Breast epithelium (tissue), 4 donors: ENCODE data around the gene PARM1. TPM values are rescaled to one million over a fixed set of nuclear protein-coding genes. Genes with fewer than 3 reads are reported as not detected.

Source experiments
- DNase-seq, 2 donors: peaks; one replicate each; pipeline ENCODE4 v3.0.0-alpha.2; 2019; ENCODE audit warnings: low spot score in 2 of 2
- H3K27ac ChIP-seq, 2 donors: fragments of 200-600 bp; sonication (generic) in 1 of 2; one replicate each; pipeline ENCODE4 v1.5.1; 2016 to 2019; ENCODE audit warnings: mild to moderate bottlenecking in 1 of 2
- H3K27me3 ChIP-seq, 2 donors: fragments of 200-600 bp; sonication (generic) in 1 of 2; one replicate each; pipeline versions ENCODE4 v1.5.1 to v1.6.0; 2017 to 2019; ENCODE audit warnings: control low read depth in 1 of 2, mild to moderate bottlenecking in 1 of 2
- H3K36me3 ChIP-seq: fragments of 200-600 bp; one replicate; pipeline ENCODE4 v1.5.1; 2019
- H3K4me1 ChIP-seq, 2 donors: fragments of 200-600 bp; sonication (generic); one replicate each; pipeline ENCODE4 v1.5.1; 2016 to 2019; ENCODE audit warnings: control low read depth in 1 of 2
- H3K4me3 ChIP-seq, 3 donors: fragments of 200-600 bp; sonication (generic); 1 replicate in 2 of 3; 2 replicates in 1 of 3; pipeline ENCODE4 v1.5.1; 2016 to 2019; ENCODE audit warnings: mild to moderate bottlenecking in 3 of 3, moderate library complexity in 2 of 3
- H3K9me3 ChIP-seq, 2 donors: fragments of 200-600 bp; sonication (generic) in 1 of 2; one replicate each; pipeline ENCODE4 v1.5.1; 2016 to 2019; ENCODE audit warnings: control low read depth in 1 of 2
- CTCF ChIP-seq, 3 donors: fragments of 450-650 bp; IDR thresholded peaks; one replicate each; pipeline ENCODE4 v1.5.1; 2016 to 2017; ENCODE audit warnings: antibody characterized with exemption in 3 of 3, mild to moderate bottlenecking in 3 of 3, moderate library complexity in 3 of 3
- POLR2A ChIP-seq: fragments of 450-650 bp; IDR thresholded peaks from one replicate; pipeline ENCODE4 v1.6.1; 2016; ENCODE audit warnings: antibody characterized with exemption, mild to moderate bottlenecking, moderate library complexity
- POLR2AphosphoS5 ChIP-seq, 3 donors: sonication (generic); formaldehyde crosslinking; IDR thresholded peaks; one replicate each; pipeline ENCODE4 v1.6.1; 2017; ENCODE audit warnings: antibody characterized with exemption in 3 of 3
- intact Hi-C: fragments of 100-400 bp; cut with DNase I; formaldehyde crosslinking; loops from one replicate; pipeline ENCODE4 v1.15.1; 2023; ENCODE audit warnings: low total_unique reads
- total RNA-seq, 3 donors: library from RNA; depleted of rRNA; stranded (reverse); fragments of >200 nt; gene quantifications; one replicate each; pipeline ENCODE4 v1.1.0, GENCODE V29; 2016

Gene PARM1
- total RNA-seq, 3 donors from 2014 or later = 12.1 to 41.1 (median 18.0) TPM

- DNase-seq = no peak
- Histone ChIP-seq H3K4me3 (no peak overlapping the region), H3K27ac (no peak overlapping the region), H3K9me3 (no peaks in the 10 kb centered on the region), H3K4me1 (no peaks in the 10 kb centered on the region), H3K36me3 (no peaks in the 10 kb centered on the region), H3K27me3 (no peaks in the 10 kb centered on the region)
- intact Hi-C loops = no loop called here
- TF ChIP-seq POLR2AphosphoS5 (IDR thresholded peaks at IDR 0.05) (no peak), POLR2A (no peak), CTCF (IDR thresholded peaks at IDR 0.05) (no peak)
Observed at GRCh38 chr4:75038376-75038775, 105.5 kb downstream of the PARM1 start.

DNA sequence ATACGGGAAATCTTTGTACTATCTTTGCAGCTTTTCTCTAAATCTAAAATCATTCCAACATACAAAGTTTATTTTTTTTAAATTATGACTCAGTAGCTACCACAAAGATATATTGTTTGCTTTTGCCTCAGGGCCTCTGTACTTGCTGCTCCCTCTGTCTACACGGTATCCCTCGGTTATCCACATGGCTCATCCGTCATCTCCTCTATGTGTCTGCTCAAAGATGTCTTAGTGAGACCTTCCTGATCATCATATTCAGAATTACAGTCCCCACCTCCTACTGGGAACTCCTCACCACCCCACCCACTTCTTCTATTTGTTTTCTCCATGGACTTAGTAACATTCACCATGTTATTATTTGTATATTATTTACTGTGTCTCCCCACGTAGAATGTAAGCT is 107.8 kb downstream of the PARM1 start:
- no peak overlapping the region for H3K4me3 ChIP-seq
- H3K9me3 ChIP-seq = no peaks in the 10 kb centered on the region
- no peak for TF ChIP-seq POLR2A
- no peak for TF ChIP-seq CTCF (IDR thresholded peaks at IDR 0.05)
- TF ChIP-seq POLR2AphosphoS5 (IDR thresholded peaks at IDR 0.05) = no peak
- no peaks in the 10 kb centered on the region for H3K4me1 ChIP-seq
- H3K36me3 ChIP-seq = no peaks in the 10 kb centered on the region
- no peak for DNase-seq
- H3K27me3 ChIP-seq = no peaks in the 10 kb centered on the region
- H3K27ac ChIP-seq = no peak overlapping the region
- intact Hi-C loops = no loop called here

DNA sequence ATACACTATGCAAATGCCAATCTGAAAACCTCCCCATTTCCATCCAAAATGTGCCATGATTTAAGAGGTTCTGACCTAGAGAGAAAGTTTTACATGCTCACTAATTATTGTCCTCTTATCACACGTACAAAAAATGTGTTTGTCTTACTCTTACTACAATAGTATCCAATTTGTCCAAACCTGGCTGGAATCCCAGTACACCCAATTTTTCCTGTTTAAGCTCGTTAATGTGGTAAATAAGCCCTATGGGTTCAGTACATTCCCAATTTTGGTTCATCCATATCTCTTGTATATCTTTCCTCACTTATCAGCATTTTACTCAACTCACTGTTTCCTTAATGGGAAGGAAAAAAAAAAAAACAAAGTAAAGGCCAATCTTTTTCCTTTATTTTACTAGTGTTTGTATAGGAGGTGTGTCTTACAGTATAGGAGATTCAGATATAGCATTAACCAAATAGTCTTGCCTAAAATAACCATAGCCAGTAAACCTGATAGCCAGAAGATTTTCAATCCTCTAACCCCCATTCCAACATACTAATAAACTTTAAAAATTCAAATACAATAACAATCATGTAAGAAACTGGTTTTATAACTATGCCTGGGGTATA is 109.8 kb downstream of the PARM1 start:
- Histone ChIP-seq H3K4me3 (no peak overlapping the region), H3K4me1 (no peaks in the 10 kb centered on the region), H3K9me3 (no peaks in the 10 kb centered on the region), H3K27me3 (no peaks in the 10 kb centered on the region), H3K27ac (no peak overlapping the region), H3K36me3 (no peaks in the 10 kb centered on the region)
- no peak for DNase-seq
- intact Hi-C loops = no loop called here
- no peak for TF ChIP-seq POLR2A
- TF ChIP-seq CTCF (IDR thresholded peaks at IDR 0.05) = no peak
- TF ChIP-seq POLR2AphosphoS5 (IDR thresholded peaks at IDR 0.05) = no peak

- Histone ChIP-seq H3K4me1 (no peaks in the 10 kb centered on the region), H3K9me3 (no peaks in the 10 kb centered on the region), H3K4me3 (no peak overlapping the region), H3K36me3 (no peaks in the 10 kb centered on the region), H3K27me3 (no peaks in the 10 kb centered on the region), H3K27ac (no peak overlapping the region)
- DNase-seq = no peak
- TF ChIP-seq POLR2A (no peak), CTCF (IDR thresholded peaks at IDR 0.05) (no peak), POLR2AphosphoS5 (IDR thresholded peaks at IDR 0.05) (no peak)
- intact Hi-C loops = no loop called here
Observed at GRCh38 chr4:75046226-75046625, 113.3 kb downstream of the PARM1 start.

DNA sequence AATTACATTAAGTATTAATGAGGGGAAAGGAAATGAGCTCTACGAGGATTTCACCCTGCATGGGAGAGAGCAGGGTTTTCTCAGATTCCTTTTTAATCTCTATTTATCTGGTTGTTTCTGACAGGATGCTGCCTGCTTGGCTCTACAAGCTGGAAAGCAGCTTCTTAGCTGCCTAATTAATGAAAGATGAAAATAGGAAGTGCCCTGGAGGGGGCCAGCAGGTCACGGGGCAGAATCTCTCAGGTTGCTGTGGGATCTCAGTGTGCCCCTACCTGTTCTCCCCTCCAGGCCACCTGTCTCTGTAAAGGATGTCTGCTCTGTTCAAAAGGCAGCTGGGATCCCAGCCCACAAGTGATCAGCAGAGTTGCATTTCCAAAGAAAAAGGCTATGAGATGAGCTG is 113.7 kb downstream of the PARM1 start:
- TF ChIP-seq POLR2AphosphoS5 (IDR thresholded peaks at IDR 0.05) (no peak), CTCF (IDR thresholded peaks at IDR 0.05) (no peak), POLR2A (no peak)
- H3K9me3 ChIP-seq = no peaks in the 10 kb centered on the region
- H3K4me3 ChIP-seq = no peak overlapping the region
- H3K27me3 ChIP-seq = no peaks in the 10 kb centered on the region
- H3K36me3 ChIP-seq = no peaks in the 10 kb centered on the region
- intact Hi-C loops = no loop called here
- no peak overlapping the region for H3K27ac ChIP-seq
- no peak for DNase-seq
- H3K4me1 ChIP-seq = no peaks in the 10 kb centered on the region
